ENCODE results near the gene HOTAIR.

Gene HOTAIR

DNA sequence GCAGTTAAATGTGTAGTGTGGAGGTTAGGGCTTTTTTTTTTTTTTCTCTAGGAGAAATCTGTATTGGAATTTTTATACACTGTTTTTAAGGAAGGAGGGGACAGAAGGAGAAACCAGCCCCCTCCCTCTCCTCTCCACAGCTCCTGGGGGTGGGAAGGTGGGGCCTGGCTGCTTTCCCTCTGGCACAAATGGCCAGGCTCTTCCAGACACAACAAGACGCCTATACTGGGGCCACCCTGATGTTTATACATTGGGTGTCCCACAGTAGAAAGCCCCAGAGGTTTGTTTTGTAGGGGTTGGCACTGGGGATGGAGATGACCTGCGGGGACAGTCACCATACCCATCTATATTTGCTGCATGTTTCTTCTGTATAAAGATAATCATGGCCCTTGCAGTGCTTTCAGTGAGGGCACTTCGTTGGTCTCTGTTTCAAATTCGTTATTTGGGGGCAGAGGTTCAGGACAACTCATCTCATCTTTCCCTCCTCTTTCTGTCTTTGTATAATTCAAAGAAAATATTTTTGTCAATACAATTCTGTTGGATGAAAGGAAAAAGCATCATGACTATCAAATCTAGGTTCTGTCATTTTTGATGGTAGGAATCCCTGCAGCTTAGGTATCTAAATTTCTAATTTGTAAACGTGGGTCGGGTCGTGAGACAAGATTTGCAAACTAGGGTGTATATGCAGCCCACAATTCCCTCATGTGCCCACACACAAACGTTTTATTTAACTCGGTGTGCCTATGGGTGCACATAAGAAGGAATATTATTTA lies 2.3 kb upstream of the HOTAIR start:
- H3K36me3 ChIP-seq (replicated peaks in 1 of 2; ENCODE audit: control insufficient read depth in 2 of 2, insufficient read depth in 2 of 2, low read length in 2 of 2) = no peaks in the 10 kb centered on the region
- no peak overlapping the region for H2BK120ac ChIP-seq (ENCODE audit: low read depth, low read length)
- H3K14ac ChIP-seq (ENCODE audit: low read length) = no peak overlapping the region
- H2BK12ac ChIP-seq (ENCODE audit: low read length) = no peak overlapping the region
- no peak overlapping the region for H2AK5ac ChIP-seq (ENCODE audit: low read depth, low read length)
- H2BK5ac ChIP-seq (ENCODE audit: low read length) = no peak overlapping the region
- no peak for DNase-seq (ENCODE audit: low spot score)
- H3K4me1 ChIP-seq (ENCODE audit: control insufficient read depth in 2 of 2, insufficient read depth in 1 of 2, low read depth in 1 of 2, low read length in 2 of 2) = no peaks in the 10 kb centered on the region
- no peak overlapping the region for H3K4me2 ChIP-seq (ENCODE audit: insufficient read depth, low read length, poor library complexity, severe bottlenecking)
- no peak overlapping the region for H3K4ac ChIP-seq (ENCODE audit: low read length)
- no peaks in the 10 kb centered on the region for H3K79me1 ChIP-seq (ENCODE audit: low read depth, low read length)
- H2AFZ ChIP-seq (ENCODE audit: low read length) = no peak overlapping the region
- no peak overlapping the region for H4K91ac ChIP-seq (ENCODE audit: low read depth, low read length, poor library complexity)
- H3K27ac ChIP-seq (replicated peaks; ENCODE audit: low read length) = no peak overlapping the region
- WGBS, 2 donors (ENCODE audit: extremely low coverage in 2 of 2, insufficient read length in 2 of 2, insufficient replicate concordance in 1 of 2) = no CpG with 5 or more reads among the region's 9 CpGs
- H3K23ac ChIP-seq (ENCODE audit: low read depth, low read length, poor library complexity) = no peak overlapping the region
- peaks cover 53 to 99% (median 97%) of the 10 kb centered on the region in 3 experiments for H3K27me3 ChIP-seq (ENCODE audit: control insufficient read depth in 3 of 3, insufficient read depth in 3 of 3, low read depth in 1 of 3, low read length in 3 of 3)
- H3K18ac ChIP-seq (ENCODE audit: low read length) = no peak overlapping the region
- no peak overlapping the region for H4K8ac ChIP-seq (ENCODE audit: low read depth, low read length)
- no peak overlapping the region for H3K4me3 ChIP-seq (ENCODE audit: low read length in 2 of 2)
- no peak overlapping the region for H3K9ac ChIP-seq (ENCODE audit: low read depth, low read length, poor library complexity)
- H2BK15ac ChIP-seq (ENCODE audit: low read length) = no peak overlapping the region
- H3K9me3 ChIP-seq (replicated peaks in 1 of 2; ENCODE audit: control insufficient read depth in 2 of 2, insufficient read depth in 1 of 2, low read depth in 1 of 2, low read length in 2 of 2) = peaks cover 0 to 18% of the 10 kb centered on the region in 2 donors

DNA sequence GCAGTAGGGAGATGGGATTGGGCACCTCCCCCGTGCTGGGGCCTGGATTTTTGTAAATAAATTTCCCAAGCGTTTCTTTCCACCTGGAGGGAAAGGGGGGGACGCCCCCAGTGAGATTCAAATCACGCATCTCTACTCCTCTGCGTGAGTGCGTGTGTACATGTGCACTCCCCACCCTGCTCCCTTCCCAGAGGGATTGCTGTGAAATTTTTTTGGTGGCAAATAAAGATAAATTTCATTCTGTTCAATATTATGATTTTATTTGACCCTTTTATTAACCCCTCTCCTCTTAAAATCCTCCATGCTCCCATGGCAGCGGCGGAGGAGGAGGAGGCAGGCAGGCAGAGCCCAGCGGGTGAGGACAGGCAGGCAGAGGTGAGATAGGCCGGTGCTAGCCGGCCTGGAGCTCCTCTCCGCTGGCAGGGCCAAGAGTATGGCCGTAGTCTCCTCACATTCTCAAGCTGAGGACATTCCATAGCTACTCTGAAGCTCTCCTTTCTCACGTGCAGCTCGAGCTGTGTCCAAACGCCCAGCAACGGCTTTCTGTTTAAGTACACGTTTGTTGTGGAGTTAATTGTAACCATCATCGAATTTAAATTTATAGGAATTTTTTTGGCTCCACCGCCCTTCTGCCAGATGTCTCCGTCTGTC lies 1.5 kb upstream of the HOTAIR start:
- Histone ChIP-seq H2BK15ac (ENCODE audit: low read length) (no peak overlapping the region), H3K4me3 (ENCODE audit: low read length in 2 of 2) (no peak overlapping the region), H3K36me3 (replicated peaks in 1 of 2; ENCODE audit: control insufficient read depth in 2 of 2, insufficient read depth in 2 of 2, low read length in 2 of 2) (no peaks in the 10 kb centered on the region), H3K79me1 (ENCODE audit: low read depth, low read length) (no peaks in the 10 kb centered on the region), H3K27me3 (ENCODE audit: control insufficient read depth in 3 of 3, insufficient read depth in 3 of 3, low read depth in 1 of 3, low read length in 3 of 3) (peaks cover 53 to 99% (median 97%) of the 10 kb centered on the region in 3 experiments), H3K27ac (replicated peaks; ENCODE audit: low read length) (no peak overlapping the region), H2AK5ac (ENCODE audit: low read depth, low read length) (no peak overlapping the region), H3K14ac (ENCODE audit: low read length) (no peak overlapping the region), H2AFZ (ENCODE audit: low read length) (no peak overlapping the region), H3K4me2 (ENCODE audit: insufficient read depth, low read length, poor library complexity, severe bottlenecking) (no peak overlapping the region), H3K4me1 (ENCODE audit: control insufficient read depth in 2 of 2, insufficient read depth in 1 of 2, low read depth in 1 of 2, low read length in 2 of 2) (no peaks in the 10 kb centered on the region), H3K9me3 (replicated peaks in 1 of 2; ENCODE audit: control insufficient read depth in 2 of 2, insufficient read depth in 1 of 2, low read depth in 1 of 2, low read length in 2 of 2) (peaks cover 0 to 15% of the 10 kb centered on the region in 2 donors), H2BK12ac (ENCODE audit: low read length) (no peak overlapping the region), H4K91ac (ENCODE audit: low read depth, low read length, poor library complexity) (no peak overlapping the region), H2BK120ac (ENCODE audit: low read depth, low read length) (no peak overlapping the region), H3K4ac (ENCODE audit: low read length) (no peak overlapping the region), H2BK5ac (ENCODE audit: low read length) (no peak overlapping the region), H3K18ac (ENCODE audit: low read length) (no peak overlapping the region), H3K23ac (ENCODE audit: low read depth, low read length, poor library complexity) (peak overlapping the region; percentile 46), H3K9ac (ENCODE audit: low read depth, low read length, poor library complexity) (no peak overlapping the region), H4K8ac (ENCODE audit: low read depth, low read length) (no peak overlapping the region)
- no CpG with 5 or more reads among the region's 21 CpGs for WGBS, 2 donors (ENCODE audit: extremely low coverage in 2 of 2, insufficient read length in 2 of 2, insufficient replicate concordance in 1 of 2)
- DNase-seq (ENCODE audit: low spot score) = no peak

DNA sequence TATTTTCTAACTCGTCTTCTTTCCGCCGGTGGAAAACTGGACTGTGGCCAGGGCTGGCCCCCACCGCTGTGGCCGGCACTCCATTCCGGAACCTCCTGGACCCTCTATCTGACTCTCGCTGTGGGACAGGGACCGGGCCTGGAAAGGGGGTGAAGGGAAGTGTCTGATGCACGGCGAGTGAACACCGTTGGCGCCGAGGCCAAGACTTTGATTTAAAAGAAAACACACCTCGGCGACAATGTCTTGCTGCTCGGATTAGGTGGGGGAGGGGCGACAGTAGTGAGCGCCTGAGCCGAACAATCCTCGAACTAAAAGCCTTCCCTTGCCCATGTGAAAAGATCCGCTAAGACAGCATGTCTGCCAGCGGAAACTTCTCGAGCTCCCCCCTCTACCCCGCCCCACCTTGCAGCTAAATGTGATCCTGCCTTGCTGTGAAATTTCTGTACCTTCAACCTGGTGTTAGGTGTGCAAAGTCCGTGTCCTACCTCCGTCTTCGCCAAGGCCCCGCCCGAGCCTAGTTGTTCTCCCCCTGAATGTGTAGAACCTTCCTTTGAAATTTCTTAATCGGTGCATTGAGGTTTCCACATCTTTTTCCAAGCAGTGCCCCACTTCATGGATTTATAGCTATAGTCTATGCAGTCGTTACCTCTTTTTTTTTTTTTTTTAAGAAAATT lies 862 bp upstream of the HOTAIR start:
- Histone ChIP-seq H2BK12ac (ENCODE audit: low read length) (no peak overlapping the region), H3K27me3 (ENCODE audit: control insufficient read depth in 3 of 3, insufficient read depth in 3 of 3, low read depth in 1 of 3, low read length in 3 of 3) (peaks cover 57 to 99% (median 97%) of the 10 kb centered on the region in 3 experiments), H2AK5ac (ENCODE audit: low read depth, low read length) (no peak overlapping the region), H3K4me2 (ENCODE audit: insufficient read depth, low read length, poor library complexity, severe bottlenecking) (no peak overlapping the region), H3K9me3 (replicated peaks in 1 of 2; ENCODE audit: control insufficient read depth in 2 of 2, insufficient read depth in 1 of 2, low read depth in 1 of 2, low read length in 2 of 2) (peaks cover 0 to 18% of the 10 kb centered on the region in 2 donors), H3K36me3 (replicated peaks in 1 of 2; ENCODE audit: control insufficient read depth in 2 of 2, insufficient read depth in 2 of 2, low read length in 2 of 2) (no peaks in the 10 kb centered on the region), H3K4me3 (ENCODE audit: low read length in 2 of 2) (no peak overlapping the region), H3K23ac (ENCODE audit: low read depth, low read length, poor library complexity) (peak overlapping the region; percentile 55), H4K91ac (ENCODE audit: low read depth, low read length, poor library complexity) (no peak overlapping the region), H2BK15ac (ENCODE audit: low read length) (no peak overlapping the region), H2BK5ac (ENCODE audit: low read length) (no peak overlapping the region), H3K14ac (ENCODE audit: low read length) (no peak overlapping the region), H2BK120ac (ENCODE audit: low read depth, low read length) (no peak overlapping the region), H3K4me1 (ENCODE audit: control insufficient read depth in 2 of 2, insufficient read depth in 1 of 2, low read depth in 1 of 2, low read length in 2 of 2) (no peaks in the 10 kb centered on the region), H4K8ac (ENCODE audit: low read depth, low read length) (no peak overlapping the region), H3K27ac (replicated peaks; ENCODE audit: low read length) (no peak overlapping the region), H3K18ac (ENCODE audit: low read length) (peak overlapping the region; percentile 16), H3K9ac (ENCODE audit: low read depth, low read length, poor library complexity) (no peak overlapping the region), H2AFZ (ENCODE audit: low read length) (no peak overlapping the region), H3K79me1 (ENCODE audit: low read depth, low read length) (no peaks in the 10 kb centered on the region), H3K4ac (ENCODE audit: low read length) (no peak overlapping the region)
- DNase-seq (ENCODE audit: low spot score) = no peak
- WGBS, 2 donors (ENCODE audit: extremely low coverage in 2 of 2, insufficient read length in 2 of 2, insufficient replicate concordance in 1 of 2) = no CpG with 5 or more reads among the region's 31 CpGs

DNA sequence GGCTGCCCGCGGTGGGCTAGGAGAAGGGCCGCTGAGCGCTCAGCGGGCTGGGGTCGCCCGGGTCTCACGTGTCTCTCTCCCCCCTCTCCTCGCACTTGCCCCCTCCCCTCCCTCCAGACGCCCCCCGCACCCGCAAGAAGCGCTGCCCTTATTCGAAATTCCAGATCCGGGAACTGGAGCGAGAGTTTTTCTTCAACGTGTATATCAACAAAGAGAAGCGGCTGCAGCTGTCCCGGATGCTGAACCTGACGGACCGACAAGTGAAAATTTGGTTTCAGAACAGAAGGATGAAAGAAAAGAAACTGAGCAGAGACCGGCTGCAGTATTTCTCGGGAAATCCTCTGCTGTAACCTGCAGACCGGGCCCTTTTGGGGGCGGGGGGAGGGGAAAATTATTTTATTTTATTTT lies 314 bp upstream of the HOTAIR start:
- Histone ChIP-seq H3K4me2 (ENCODE audit: insufficient read depth, low read length, poor library complexity, severe bottlenecking) (no peak overlapping the region), H3K4ac (ENCODE audit: low read length) (no peak overlapping the region), H2BK12ac (ENCODE audit: low read length) (no peak overlapping the region), H2AFZ (ENCODE audit: low read length) (peak overlapping the region; percentile 61), H4K91ac (ENCODE audit: low read depth, low read length, poor library complexity) (no peak overlapping the region), H3K79me1 (ENCODE audit: low read depth, low read length) (no peaks in the 10 kb centered on the region), H4K8ac (ENCODE audit: low read depth, low read length) (no peak overlapping the region), H3K4me1 (ENCODE audit: control insufficient read depth in 2 of 2, insufficient read depth in 1 of 2, low read depth in 1 of 2, low read length in 2 of 2) (no peaks in the 10 kb centered on the region), H3K4me3 (ENCODE audit: low read length in 2 of 2) (no peak overlapping the region), H3K9me3 (replicated peaks in 1 of 2; ENCODE audit: control insufficient read depth in 2 of 2, insufficient read depth in 1 of 2, low read depth in 1 of 2, low read length in 2 of 2) (peaks cover 0 to 18% of the 10 kb centered on the region in 2 donors), H2BK120ac (ENCODE audit: low read depth, low read length) (no peak overlapping the region), H3K27me3 (ENCODE audit: control insufficient read depth in 3 of 3, insufficient read depth in 3 of 3, low read depth in 1 of 3, low read length in 3 of 3) (peaks cover 58 to 99% (median 99%) of the 10 kb centered on the region in 3 experiments), H3K18ac (ENCODE audit: low read length) (no peak overlapping the region), H2BK15ac (ENCODE audit: low read length) (no peak overlapping the region), H3K36me3 (replicated peaks in 1 of 2; ENCODE audit: control insufficient read depth in 2 of 2, insufficient read depth in 2 of 2, low read length in 2 of 2) (no peaks in the 10 kb centered on the region), H2BK5ac (ENCODE audit: low read length) (no peak overlapping the region), H3K9ac (ENCODE audit: low read depth, low read length, poor library complexity) (no peak overlapping the region), H3K14ac (ENCODE audit: low read length) (no peak overlapping the region), H3K27ac (replicated peaks; ENCODE audit: low read length) (no peak overlapping the region), H2AK5ac (ENCODE audit: low read depth, low read length) (no peak overlapping the region), H3K23ac (ENCODE audit: low read depth, low read length, poor library complexity) (no peak overlapping the region)
- no CpG with 5 or more reads among the region's 25 CpGs for WGBS, 2 donors (ENCODE audit: extremely low coverage in 2 of 2, insufficient read length in 2 of 2, insufficient replicate concordance in 1 of 2)
- DNase-seq (ENCODE audit: low spot score) = no peak
